Upper lobe of left lung (tissue), 6 donors: ENCODE results near the gene CXCL14. TPM values are rescaled to one million over a fixed set of nuclear protein-coding genes. Genes with fewer than 3 reads are reported as not detected.

Experiments used
- ATAC-seq, 2 donors: fragments of 200-7000 bp; cut with Tn5 transposase; one replicate each; pipeline ENCODE4 v1.9.1; 2022; ENCODE audit warnings: mild to moderate bottlenecking in 2 of 2, moderate library complexity in 2 of 2; ENCODE audit not compliant: low FRiP score in 2 of 2
- DNase-seq, 2 donors: peaks; one replicate each; pipeline ENCODE4 v3.0.0-alpha.2; 2019 to 2020
- H3K27ac ChIP-seq, 4 donors: fragments of 200-600 bp; sonication (generic); one replicate each; pipeline ENCODE4 v1.5.1; 2016 to 2019
- H3K27me3 ChIP-seq, 4 donors: fragments of 200-600 bp; sonication (generic); one replicate each; pipeline ENCODE4 v1.5.1; 2017 to 2019
- H3K36me3 ChIP-seq, 4 donors: fragments of 200-600 bp; sonication (generic); one replicate each; pipeline ENCODE4 v1.5.1; 2016 to 2019
- H3K4me1 ChIP-seq, 4 donors: fragments of 200-600 bp; sonication (generic); one replicate each; pipeline ENCODE4 v1.5.1; 2018 to 2019
- H3K4me3 ChIP-seq, 4 donors: fragments of 200-600 bp; sonication (generic); one replicate each; pipeline ENCODE4 v1.5.1; 2017 to 2019; ENCODE audit warnings: mild to moderate bottlenecking in 2 of 4, moderate library complexity in 1 of 4
- H3K9me3 ChIP-seq, 4 donors: fragments of 200-600 bp; sonication (generic); one replicate each; pipeline ENCODE4 v1.5.1; 2018 to 2019
- CTCF ChIP-seq, 6 experiments: fragments of 450-650 bp in 4 of 6; fragments of 200-600 bp in 2 of 6; sonication (generic) in 2 of 6; IDR thresholded peaks; one replicate each; pipeline ENCODE4 v1.5.1; 2016 to 2019; ENCODE audit warnings: antibody characterized with exemption in 6 of 6
- EP300 ChIP-seq, 4 donors: sonication (generic); formaldehyde crosslinking; IDR thresholded peaks; one replicate each; pipeline ENCODE4 v1.5.1; 2017; ENCODE audit warnings: antibody characterized with exemption in 4 of 4, control low read depth in 2 of 4
- POLR2A ChIP-seq, 4 donors: fragments of 450-650 bp; IDR thresholded peaks; one replicate each; pipeline ENCODE4 v1.5.1; 2016 to 2017; ENCODE audit warnings: antibody characterized with exemption in 4 of 4, mild to moderate bottlenecking in 2 of 4
- POLR2AphosphoS5 ChIP-seq, 2 donors: sonication (generic); formaldehyde crosslinking; IDR thresholded peaks; one replicate each; pipeline ENCODE4 v1.5.1; 2017; ENCODE audit warnings: antibody characterized with exemption in 2 of 2
- WGBS, 2 donors: methylation state at CpG; one replicate each; pipeline ENCODE4 v1.1.5; 2017 to 2018; 5-methylcytosine and 5-hydroxymethylcytosine counted together
- total RNA-seq, 6 donors: library from RNA; depleted of rRNA in 4 of 6; stranded (reverse); fragments of >200 nt in 4 of 6; gene quantifications; one replicate each; pipeline versions ENCODE4 v1.1.0 to v1.2.1, GENCODE V29; 2016 to 2021
- donor health status: DM: no; HTN: no; CAD: no; lungs with moderate emphysema.
- donor health status: DM: no; HTN: yes; CAD: no; lungs with severe emphysema.

CXCL14 gene, protein sequence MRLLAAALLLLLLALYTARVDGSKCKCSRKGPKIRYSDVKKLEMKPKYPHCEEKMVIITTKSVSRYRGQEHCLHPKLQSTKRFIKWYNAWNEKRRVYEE
- total RNA-seq: 1 to 10 TPM in 3 of 6 donors, under 1 TPM in 1, not detected in 2; 0.15 to 5.5 (median 2.4) TPM

DNA sequence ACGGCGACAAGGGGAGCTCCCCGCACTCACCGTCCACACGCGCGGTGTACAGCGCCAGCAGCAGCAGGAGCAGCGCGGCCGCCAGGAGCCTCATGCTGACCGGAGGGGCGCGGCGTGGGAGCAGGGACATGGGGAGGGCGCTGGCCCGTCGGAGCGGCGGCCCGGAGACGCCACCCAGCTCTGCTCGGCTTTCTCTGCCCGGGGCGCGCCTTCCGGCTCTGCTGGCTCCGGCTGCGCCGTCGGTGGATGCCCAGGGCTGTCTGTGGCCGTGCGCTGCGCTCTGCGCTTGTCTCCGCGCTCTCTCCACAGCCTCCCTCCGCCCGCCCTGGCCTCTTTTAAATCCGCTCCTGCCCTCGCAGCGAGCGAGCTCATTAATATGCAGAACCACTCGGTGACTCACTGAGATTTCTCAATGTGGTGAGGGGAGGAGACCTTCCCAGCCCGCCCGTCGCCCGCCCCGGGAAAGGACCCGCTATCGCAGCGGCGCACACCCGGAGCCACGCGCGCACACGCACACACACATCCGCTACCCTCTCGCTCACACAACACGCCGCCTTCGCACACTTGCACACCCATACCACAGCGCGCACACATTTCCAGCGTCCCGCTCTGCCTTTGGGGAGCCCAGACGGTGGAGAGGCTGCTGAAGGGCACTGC is at the start of gene CXCL14:
TSS of gene CXCL14 (minus strand) at position 307 of the 657 bp plus-strand sequence. CDS start at position 94, 213 bp downstream.
- no peaks in the 10 kb centered on the region for H3K9me3 ChIP-seq
- no peaks in the 10 kb centered on the region for H3K36me3 ChIP-seq
- peak within 1 kb of the TSS in 3 of 4 donors; percentile 13 to 33 (median 23) for H3K4me3 ChIP-seq
- no peak within 1 kb of the TSS for H3K27ac ChIP-seq
- no peak for TF ChIP-seq EP300 (IDR thresholded peaks at IDR 0.05)
- no peak for TF ChIP-seq CTCF (IDR thresholded peaks at IDR 0.05)
- TF ChIP-seq POLR2AphosphoS5 (IDR thresholded peaks at IDR 0.05): no peak
- no peak for TF ChIP-seq POLR2A (IDR thresholded peaks at IDR 0.05)
- WGBS, 2 donors: 1 to 5% methylated on average over 15 to 24 of the region's 68 CpGs
- peaks cover 2 to 19% (median 12%) of the 10 kb centered on the region in 4 donors for H3K4me1 ChIP-seq
- ATAC-seq (peak in 1 of 2 donors; percentile 79), DNase-seq (peak; percentile 51 to 86)
- H3K27me3 ChIP-seq: peaks cover 0 to 18% (median 8%) of the 10 kb centered on the region in 4 donors

DNA sequence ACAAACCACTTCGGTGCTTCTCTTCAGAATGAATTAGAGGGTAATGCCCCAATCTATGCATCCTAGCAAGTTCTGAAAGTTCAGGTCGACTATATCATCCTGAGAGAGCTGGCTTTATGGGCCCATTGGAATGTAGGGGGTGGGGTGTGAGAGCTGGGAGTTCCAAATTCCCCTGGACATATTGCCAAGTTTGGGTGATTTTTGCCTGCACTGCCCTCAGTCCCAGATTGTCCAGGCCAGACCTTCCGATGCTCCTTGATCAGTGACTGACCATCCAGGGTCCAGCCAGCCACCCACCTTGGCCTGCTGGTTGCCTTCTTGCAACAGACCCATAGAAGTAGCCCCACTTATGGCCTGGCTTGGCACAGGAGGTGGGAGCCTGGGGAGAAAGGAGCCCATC is 47.8 kb upstream of the CXCL14 start:
- no peak for TF ChIP-seq EP300 (IDR thresholded peaks at IDR 0.05)
- TF ChIP-seq POLR2AphosphoS5 (IDR thresholded peaks at IDR 0.05): no peak
- no peak for TF ChIP-seq POLR2A (IDR thresholded peaks at IDR 0.05)
- no peak for TF ChIP-seq CTCF (IDR thresholded peaks at IDR 0.05)
- no peaks in the 10 kb centered on the region for H3K9me3 ChIP-seq
- H3K27ac ChIP-seq: no peak overlapping the region
- no peaks in the 10 kb centered on the region for H3K4me1 ChIP-seq
- no peak overlapping the region for H3K4me3 ChIP-seq
- ATAC-seq (no peak), DNase-seq (no peak)
- 49 to 64% methylated on average over 3 of the region's 3 CpGs for WGBS, 2 donors
- H3K27me3 ChIP-seq: no peaks in the 10 kb centered on the region
- H3K36me3 ChIP-seq: no peaks in the 10 kb centered on the region

DNA sequence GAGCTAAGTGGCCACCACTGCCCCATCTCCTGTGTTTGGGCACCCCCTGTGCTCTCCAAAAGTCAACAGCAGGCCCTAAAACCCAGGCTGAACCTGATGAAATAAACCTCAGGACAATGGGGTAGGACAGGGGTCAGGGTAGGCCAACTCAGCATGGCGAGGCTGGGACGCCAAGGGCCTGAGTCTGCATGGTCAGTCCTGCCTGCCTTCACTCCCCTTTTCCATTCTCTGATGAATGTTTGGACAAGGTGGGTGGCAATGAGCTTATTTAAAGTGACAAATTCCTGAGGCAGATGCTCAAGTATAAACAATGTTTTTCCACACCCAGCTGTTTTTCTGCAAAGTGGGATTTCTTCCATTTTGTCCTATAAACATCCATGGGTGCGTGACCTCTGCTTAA is 47.2 kb upstream of the CXCL14 start:
- Histone ChIP-seq H3K27ac (no peak overlapping the region), H3K27me3 (no peaks in the 10 kb centered on the region), H3K4me1 (no peaks in the 10 kb centered on the region), H3K36me3 (no peaks in the 10 kb centered on the region), H3K9me3 (no peaks in the 10 kb centered on the region), H3K4me3 (no peak overlapping the region)
- TF ChIP-seq CTCF (IDR thresholded peaks at IDR 0.05): no peak
- no peak for TF ChIP-seq EP300 (IDR thresholded peaks at IDR 0.05)
- no peak for TF ChIP-seq POLR2AphosphoS5 (IDR thresholded peaks at IDR 0.05)
- TF ChIP-seq POLR2A (IDR thresholded peaks at IDR 0.05): no peak
- ATAC-seq (no peak), DNase-seq (no peak)
- WGBS, 2 donors: 69 to 83% methylated on average over 3 of the region's 3 CpGs

DNA sequence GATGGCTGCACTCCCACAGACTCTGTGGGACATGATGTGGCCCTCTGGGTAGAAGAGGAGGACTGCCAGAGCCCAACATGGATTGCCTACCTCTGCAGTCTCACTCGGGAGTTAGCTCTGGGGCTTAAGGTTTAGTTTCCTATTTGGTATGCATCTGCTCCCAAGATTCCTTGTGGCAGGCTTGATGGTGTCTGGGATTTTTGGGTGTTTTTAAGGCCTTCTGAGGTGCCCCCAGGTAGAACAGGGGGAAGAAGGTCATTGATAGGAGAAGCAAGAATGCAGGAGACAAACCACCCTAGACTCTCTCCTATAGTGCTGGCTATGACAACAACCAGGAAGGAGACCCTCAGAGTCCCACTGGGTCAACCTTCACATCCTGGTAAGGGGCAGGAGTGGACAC is 46.7 kb upstream of the CXCL14 start:
- no peaks in the 10 kb centered on the region for H3K27me3 ChIP-seq
- no peaks in the 10 kb centered on the region for H3K4me1 ChIP-seq
- DNase-seq (no peak), ATAC-seq (no peak)
- no peaks in the 10 kb centered on the region for H3K9me3 ChIP-seq
- no peak overlapping the region for H3K4me3 ChIP-seq
- no peak overlapping the region for H3K27ac ChIP-seq
- TF ChIP-seq POLR2AphosphoS5 (IDR thresholded peaks at IDR 0.05) (no peak), CTCF (IDR thresholded peaks at IDR 0.05) (no peak), EP300 (IDR thresholded peaks at IDR 0.05) (no peak), POLR2A (IDR thresholded peaks at IDR 0.05) (no peak)
- no peaks in the 10 kb centered on the region for H3K36me3 ChIP-seq
- WGBS, 2 donors: 83% methylated on average over 1 of the region's 1 CpG; no CpG with 5 or more reads in 1 of the 2 donors

GRCh38 chr5:135625061-135625460 is 46.3 kb upstream of the CXCL14 start:
- Histone ChIP-seq H3K27me3 (no peaks in the 10 kb centered on the region), H3K4me1 (no peaks in the 10 kb centered on the region), H3K27ac (no peak overlapping the region), H3K9me3 (no peaks in the 10 kb centered on the region), H3K36me3 (no peaks in the 10 kb centered on the region), H3K4me3 (no peak overlapping the region)
- no peak for ATAC-seq
- no peak for DNase-seq
- no peak for TF ChIP-seq POLR2AphosphoS5 (IDR thresholded peaks at IDR 0.05)
- no peak for TF ChIP-seq POLR2A (IDR thresholded peaks at IDR 0.05)
- TF ChIP-seq EP300 (IDR thresholded peaks at IDR 0.05): no peak
- TF ChIP-seq CTCF (IDR thresholded peaks at IDR 0.05): no peak
- 82 to 90% methylated on average over 2 of the region's 2 CpGs for WGBS, 2 donors
